ENCODE results near the gene HS3ST6. TPM values are rescaled to one million over a fixed set of nuclear protein-coding genes. Genes with fewer than 3 reads are reported as not detected.

HS3ST6 gene
- total and polyA plus RNA-seq, 2 of the 13 experiments (the other 11 are each of a cell fraction or from before 2014, with no cell fraction given): not detected

DNA sequence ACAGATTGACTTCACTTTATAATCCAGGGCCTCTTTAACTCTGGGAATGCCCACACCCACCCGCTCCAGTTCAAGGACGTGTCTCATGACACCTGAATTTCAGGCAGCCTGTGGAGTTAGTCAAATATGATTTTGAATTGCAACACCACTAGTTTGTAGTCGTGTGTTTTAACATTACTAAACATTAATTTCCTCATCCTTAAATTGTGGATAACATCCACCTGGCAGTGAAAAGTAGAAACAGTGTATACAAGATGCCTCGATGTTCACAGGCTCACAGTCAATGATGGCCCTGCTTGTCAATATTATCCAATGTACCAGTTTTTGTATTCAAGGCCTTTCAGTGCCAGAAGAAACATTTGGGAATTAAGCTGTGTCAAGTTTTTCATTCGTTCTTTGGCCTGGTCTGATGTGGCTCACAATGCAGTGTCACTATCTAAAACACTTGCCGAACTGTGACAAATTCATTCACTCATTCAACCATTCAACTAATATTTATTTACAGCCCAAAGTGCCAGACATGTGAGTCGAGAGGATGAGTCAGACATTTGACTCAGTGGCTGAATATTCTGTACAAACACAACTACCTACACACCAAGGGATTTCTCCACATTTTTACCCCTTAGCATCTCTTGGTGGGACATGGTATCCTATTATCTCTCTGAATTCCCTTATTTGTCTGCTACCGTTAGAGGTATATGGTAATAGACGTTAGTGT is 47.7 kb downstream of the HS3ST6 start (continued):
- TF ChIP-seq, protein P1, sequence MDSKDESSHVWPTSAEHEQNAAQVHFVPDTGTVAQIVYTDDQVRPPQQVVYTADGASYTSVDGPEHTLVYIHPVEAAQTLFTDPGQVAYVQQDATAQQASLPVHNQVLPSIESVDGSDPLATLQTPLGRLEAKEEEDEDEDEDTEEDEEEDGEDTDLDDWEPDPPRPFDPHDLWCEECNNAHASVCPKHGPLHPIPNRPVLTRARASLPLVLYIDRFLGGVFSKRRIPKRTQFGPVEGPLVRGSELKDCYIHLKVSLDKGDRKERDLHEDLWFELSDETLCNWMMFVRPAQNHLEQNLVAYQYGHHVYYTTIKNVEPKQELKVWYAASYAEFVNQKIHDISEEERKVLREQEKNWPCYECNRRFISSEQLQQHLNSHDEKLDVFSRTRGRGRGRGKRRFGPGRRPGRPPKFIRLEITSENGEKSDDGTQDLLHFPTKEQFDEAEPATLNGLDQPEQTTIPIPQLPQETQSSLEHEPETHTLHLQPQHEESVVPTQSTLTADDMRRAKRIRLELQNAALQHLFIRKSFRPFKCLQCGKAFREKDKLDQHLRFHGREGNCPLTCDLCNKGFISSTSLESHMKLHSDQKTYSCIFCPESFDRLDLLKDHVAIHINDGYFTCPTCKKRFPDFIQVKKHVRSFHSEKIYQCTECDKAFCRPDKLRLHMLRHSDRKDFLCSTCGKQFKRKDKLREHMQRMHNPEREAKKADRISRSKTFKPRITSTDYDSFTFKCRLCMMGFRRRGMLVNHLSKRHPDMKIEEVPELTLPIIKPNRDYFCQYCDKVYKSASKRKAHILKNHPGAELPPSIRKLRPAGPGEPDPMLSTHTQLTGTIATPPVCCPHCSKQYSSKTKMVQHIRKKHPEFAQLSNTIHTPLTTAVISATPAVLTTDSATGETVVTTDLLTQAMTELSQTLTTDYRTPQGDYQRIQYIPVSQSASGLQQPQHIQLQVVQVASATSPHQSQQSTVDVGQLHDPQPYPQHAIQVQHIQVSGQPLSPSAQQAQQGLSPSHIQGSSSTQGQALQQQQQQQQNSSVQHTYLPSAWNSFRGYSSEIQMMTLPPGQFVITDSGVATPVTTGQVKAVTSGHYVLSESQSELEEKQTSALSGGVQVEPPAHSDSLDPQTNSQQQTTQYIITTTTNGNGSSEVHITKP (CRISPR knock-in tag; IDR thresholded peaks at IDR 0.05; ENCODE audit: low read depth): no peak
- peak; percentile 18 for TF ChIP-seq JUND (CRISPR knock-in tag; IDR thresholded peaks at IDR 0.05)
- TF ChIP-seq, protein P2, sequence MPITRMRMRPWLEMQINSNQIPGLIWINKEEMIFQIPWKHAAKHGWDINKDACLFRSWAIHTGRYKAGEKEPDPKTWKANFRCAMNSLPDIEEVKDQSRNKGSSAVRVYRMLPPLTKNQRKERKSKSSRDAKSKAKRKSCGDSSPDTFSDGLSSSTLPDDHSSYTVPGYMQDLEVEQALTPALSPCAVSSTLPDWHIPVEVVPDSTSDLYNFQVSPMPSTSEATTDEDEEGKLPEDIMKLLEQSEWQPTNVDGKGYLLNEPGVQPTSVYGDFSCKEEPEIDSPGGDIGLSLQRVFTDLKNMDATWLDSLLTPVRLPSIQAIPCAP (CRISPR knock-in tag; IDR thresholded peaks at IDR 0.05; ENCODE audit: low read depth): no peak
- no peak for TF ChIP-seq HOXA9 (CRISPR knock-in tag; IDR thresholded peaks at IDR 0.05; ENCODE audit: borderline replicate concordance)
- no peak for TF ChIP-seq ZMYM3 (CRISPR knock-in tag; IDR thresholded peaks at IDR 0.05)
- TF ChIP-seq, protein P3, sequence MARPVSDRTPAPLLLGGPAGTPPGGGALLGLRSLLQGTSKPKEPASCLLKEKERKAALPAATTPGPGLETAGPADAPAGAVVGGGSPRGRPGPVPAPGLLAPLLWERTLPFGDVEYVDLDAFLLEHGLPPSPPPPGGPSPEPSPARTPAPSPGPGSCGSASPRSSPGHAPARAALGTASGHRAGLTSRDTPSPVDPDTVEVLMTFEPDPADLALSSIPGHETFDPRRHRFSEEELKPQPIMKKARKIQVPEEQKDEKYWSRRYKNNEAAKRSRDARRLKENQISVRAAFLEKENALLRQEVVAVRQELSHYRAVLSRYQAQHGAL (CRISPR knock-in tag; IDR thresholded peaks at IDR 0.05; ENCODE audit: not compliant biosample characterization): no peak
- TF ChIP-seq SMARCE1 (IDR thresholded peaks at IDR 0.05; ENCODE audit: borderline replicate concordance): no peak
- TF ChIP-seq ZNF567 (CRISPR knock-in tag; IDR thresholded peaks at IDR 0.05; ENCODE audit: borderline replicate concordance): no peak
- TF ChIP-seq MAF1 (CRISPR knock-in tag; IDR thresholded peaks at IDR 0.05; ENCODE audit: borderline replicate concordance): no peak
- TF ChIP-seq, protein P4, sequence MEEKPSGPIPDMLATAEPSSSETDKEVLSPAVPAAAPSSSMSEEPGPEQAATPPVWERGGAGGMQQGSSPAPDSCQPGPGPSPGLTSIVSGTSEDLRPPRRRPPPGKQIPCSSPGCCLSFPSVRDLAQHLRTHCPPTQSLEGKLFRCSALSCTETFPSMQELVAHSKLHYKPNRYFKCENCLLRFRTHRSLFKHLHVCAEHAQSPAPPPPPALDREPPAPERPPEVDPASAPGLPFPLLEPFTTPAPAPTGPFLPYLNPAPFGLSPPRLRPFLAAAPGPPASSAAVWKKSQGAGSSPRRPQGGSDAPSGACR (CRISPR knock-in tag; IDR thresholded peaks at IDR 0.05): 0 out of 2 replicates have a peak, but pooled peaks have one; percentile 29
- TF ChIP-seq, protein P5, sequence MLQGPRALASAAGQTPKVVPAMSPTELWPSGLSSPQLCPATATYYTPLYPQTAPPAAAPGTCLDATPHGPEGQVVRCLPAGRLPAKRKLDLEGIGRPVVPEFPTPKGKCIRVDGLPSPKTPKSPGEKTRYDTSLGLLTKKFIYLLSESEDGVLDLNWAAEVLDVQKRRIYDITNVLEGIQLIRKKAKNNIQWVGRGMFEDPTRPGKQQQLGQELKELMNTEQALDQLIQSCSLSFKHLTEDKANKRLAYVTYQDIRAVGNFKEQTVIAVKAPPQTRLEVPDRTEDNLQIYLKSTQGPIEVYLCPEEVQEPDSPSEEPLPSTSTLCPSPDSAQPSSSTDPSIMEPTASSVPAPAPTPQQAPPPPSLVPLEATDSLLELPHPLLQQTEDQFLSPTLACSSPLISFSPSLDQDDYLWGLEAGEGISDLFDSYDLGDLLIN (CRISPR knock-in tag; IDR thresholded peaks at IDR 0.05; ENCODE audit: borderline replicate concordance): no peak
- no peak for TF ChIP-seq NFATC3 (CRISPR knock-in tag; IDR thresholded peaks at IDR 0.05)
